GM10847 (cell line): ENCODE results near the gene NUP188.

Source experiments
- POLR2A ChIP-seq: IDR thresholded peaks from 2 replicates; pipeline ENCODE4 v1.6.1; 2011; ENCODE audit not compliant: insufficient read length; ENCODE audit errors: extremely low read depth

The NUP188 gene

GRCh38 chr9:129023036-129023907, 75.8 kb downstream of the NUP188 start:
- TF ChIP-seq POLR2A, result no peak

GRCh38 chr9:129023908-129024233, 76.4 kb downstream of the NUP188 start:
- no peak for TF ChIP-seq POLR2A

- no peak for TF ChIP-seq POLR2A
Observed at GRCh38 chr9:129026442-129027223, 79.1 kb downstream of the NUP188 start.

GRCh38 chr9:129027224-129027684, 79.8 kb downstream of the NUP188 start:
- no peak for TF ChIP-seq POLR2A

- no peak for TF ChIP-seq POLR2A
Observed at GRCh38 chr9:129027685-129028191, 80.2 kb downstream of the NUP188 start.

GRCh38 chr9:129028192-129028966, 80.9 kb downstream of the NUP188 start, which contains the start of gene SH3GLB2:
Gene SH3GLB2, minus strand, starts transcription at chr9:129028331. Its CDS starts 177 bp downstream, at chr9:129028154.
- no peak for TF ChIP-seq POLR2A

GRCh38 chr9:129030191-129030590, 82.7 kb downstream of the NUP188 start:
- no peak for TF ChIP-seq POLR2A

- no peak for TF ChIP-seq POLR2A
Observed at GRCh38 chr9:129031514-129031913, 84.0 kb downstream of the NUP188 start.

- TF ChIP-seq POLR2A, result no peak
Observed at GRCh38 chr9:129032541-129033159, 85.2 kb downstream of the NUP188 start.

- no peak for TF ChIP-seq POLR2A
Observed at GRCh38 chr9:129033216-129033615, 85.7 kb downstream of the NUP188 start.

- peak; percentile 87 for TF ChIP-seq POLR2A
Observed at GRCh38 chr9:129036241-129036922, 88.9 kb downstream of the NUP188 start, which contains the start of gene MIGA2. Gene MIGA2, plus strand, starts transcription at chr9:129036626. Its CDS starts 3,969 bp downstream, at chr9:129040595.

- no peak for TF ChIP-seq POLR2A
Observed at GRCh38 chr9:129036923-129037766, 89.6 kb downstream of the NUP188 start.

GRCh38 chr9:129037767-129038098, 90.2 kb downstream of the NUP188 start:
- no peak for TF ChIP-seq POLR2A
